NCI-H1092 (cell line): Measurements from ENCODE around the gene PMEPA1.

ENCODE experiments used
- DNase-seq: peaks from one replicate; lab custom pipeline; 2025; lab: John Stamatoyannopoulos, UW

Gene PMEPA1

GRCh38 chr20:57676589-57677583, 32.9 kb downstream of the PMEPA1 start:
- DNase-seq: peak; percentile 41

DNA sequence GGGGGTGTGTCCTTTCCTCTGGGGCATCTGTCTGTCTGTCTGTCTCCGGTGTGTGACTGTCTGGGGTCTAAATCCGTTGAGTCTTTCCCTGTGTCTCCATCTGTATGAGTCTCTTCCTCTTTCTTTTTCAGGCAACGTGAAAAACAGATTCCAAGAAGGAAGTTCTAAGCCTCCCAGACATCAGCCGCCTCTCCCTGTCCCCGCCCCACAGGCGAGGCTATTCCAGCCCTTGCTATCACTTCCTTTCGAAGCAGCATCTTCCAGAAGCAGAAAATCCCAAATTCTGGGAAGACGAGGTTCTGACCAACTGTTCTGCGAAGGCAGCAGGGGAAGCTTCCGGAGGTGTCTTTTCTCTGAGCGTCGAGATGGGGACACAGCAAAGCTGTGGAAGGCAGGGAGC, 34.0 kb downstream of the PMEPA1 start:
- no peak for DNase-seq

DNA sequence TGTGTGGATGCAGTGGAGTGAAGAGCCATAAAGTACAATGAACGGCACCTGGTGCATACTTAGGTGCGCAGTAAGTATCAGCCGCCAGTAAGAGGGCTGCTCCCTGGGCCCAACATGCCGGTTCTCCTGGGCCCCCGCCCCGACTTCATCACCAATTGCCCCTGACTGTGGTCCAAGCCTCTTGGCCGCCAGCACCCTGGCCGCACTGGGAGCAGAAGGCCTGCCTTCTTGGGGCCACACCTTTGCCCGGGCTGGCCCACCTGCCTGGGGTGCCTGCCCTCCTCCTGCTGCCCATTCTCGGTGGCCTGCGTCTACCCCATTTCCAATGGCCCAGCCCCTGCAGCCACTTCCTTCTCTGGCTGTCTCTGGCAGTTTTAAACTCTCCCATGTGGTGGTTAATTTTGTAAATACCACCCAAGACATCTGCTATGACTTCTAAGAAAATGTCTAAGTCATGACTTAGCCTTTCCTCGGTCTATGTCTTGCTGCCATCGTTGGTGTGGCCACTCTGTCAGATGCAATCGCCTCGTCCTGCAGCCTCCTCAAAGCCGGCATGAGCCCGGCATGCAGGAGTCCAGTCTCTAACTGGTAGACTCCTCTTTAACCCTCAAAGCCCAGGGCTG, 36.8 kb downstream of the PMEPA1 start:
- DNase-seq: no peak

- DNase-seq: peak; percentile 95
Measured at GRCh38 chr20:57672164-57672563, 37.7 kb downstream of the PMEPA1 start.

DNA sequence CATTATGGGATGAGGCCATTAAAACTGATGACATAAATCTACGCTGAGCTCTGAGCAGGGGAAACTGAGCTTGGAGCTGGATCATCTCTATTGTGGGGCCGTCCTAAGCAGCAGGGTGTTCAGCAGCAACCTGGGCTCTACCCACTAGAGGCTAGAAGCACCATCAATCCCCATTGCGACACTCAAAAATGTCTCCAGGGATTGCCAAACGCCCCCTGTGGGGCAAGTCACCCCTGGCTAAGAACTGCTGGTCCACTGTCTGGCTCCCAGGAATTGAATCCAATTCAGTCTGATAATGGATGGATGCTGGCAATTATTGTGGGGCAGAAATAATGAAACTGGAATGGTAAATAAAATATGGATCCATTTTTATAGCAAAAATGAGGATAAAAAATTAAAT, 38.2 kb downstream of the PMEPA1 start:
- DNase-seq: peak; percentile 14

DNA sequence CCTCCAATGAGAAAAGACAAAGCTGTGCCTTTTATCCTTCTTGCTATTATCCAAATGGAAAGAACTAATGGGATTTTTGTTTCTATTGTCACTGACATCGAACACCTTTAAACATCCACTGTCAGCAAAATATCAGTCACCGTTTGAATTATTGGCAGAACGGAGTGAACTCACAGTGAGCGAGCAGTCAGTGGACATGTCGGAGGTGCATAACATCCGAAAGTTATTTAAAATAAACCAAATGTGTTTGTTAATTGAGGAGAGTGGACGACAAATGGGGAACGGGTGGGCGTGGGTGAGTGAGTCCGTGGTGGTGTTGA, 38.8 kb downstream of the PMEPA1 start:
- DNase-seq: no peak

- DNase-seq: no peak
Measured at GRCh38 chr20:57670288-57671071, 39.3 kb downstream of the PMEPA1 start.

GRCh38 chr20:57669632-57670031, 40.2 kb downstream of the PMEPA1 start:
- DNase-seq: no peak

GRCh38 chr20:57667924-57668782, 41.7 kb downstream of the PMEPA1 start:
- DNase-seq: no peak

DNA sequence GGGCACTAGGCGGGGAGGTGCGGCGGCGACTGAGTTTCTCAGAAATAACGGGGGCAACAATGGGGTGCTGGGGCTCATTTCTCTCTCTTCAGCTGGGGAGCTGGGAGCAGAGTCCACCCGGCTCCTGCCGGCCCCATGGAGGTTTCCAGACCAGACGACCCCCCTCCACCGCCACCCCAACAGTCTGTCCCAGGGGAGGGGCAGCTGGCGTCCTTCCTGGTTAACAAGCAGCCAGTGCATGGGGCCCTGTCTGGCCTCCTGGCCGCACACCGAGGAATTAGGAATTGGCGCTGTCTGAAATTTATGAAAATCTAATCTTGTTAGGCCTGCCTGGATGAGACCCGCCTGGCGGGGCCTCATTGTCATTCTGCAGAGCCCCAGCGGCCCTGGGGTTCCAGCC, 42.4 kb downstream of the PMEPA1 start:
- DNase-seq: no peak

DNA sequence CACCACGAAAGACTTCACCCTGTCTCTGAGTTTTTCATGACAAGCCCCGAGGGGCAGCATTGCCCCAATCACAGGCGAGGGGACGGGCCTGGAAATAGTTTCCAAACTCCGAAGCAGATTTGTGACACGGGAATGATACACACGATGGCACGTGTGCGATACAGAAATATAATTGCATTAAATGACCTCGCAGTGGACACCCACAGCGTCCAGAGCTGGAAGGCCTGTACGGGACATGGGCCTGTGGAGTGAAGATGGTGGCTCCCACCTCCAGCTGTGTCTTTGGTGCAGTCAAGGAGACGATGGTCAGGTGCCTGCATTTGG, 43.0 kb downstream of the PMEPA1 start:
- DNase-seq: no peak

DNA sequence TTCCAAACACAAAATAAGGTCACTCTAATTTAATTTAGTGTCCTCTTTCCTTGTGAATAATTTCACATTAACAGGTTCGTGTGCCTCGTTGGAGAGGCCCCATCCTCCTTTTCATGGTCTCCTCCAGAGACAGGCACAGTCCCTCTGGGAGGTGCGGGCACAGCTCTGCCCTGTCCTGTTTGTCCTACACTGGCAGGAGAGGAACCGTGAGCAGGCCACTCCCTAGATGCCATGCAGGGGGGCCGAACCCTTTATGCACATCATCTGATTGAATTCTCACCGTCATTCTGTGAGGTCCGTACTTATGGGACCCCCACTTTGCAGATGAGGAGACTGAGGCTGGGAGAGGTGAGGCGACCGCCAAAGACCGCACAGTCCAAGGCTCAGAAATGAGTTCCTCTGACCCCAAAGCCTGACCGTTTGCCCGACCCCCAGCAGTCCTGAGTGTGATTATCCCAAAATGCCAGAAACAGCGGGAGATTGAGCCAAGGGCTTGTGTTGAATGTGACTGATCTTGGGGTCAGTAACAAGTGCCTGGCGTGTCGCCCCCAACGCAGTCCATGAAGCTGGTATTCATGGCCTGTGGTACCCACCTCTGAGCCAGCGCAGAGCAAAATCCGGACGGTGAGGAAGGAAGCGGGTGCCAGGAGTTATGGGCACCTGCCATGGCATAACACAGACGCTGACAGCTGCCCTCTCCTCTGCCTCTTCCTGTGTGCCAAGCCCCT, 43.5 kb downstream of the PMEPA1 start:
- DNase-seq: no peak

GRCh38 chr20:57665589-57665971, 44.2 kb downstream of the PMEPA1 start:
- no peak for DNase-seq

GRCh38 chr20:57664924-57665588, 44.8 kb downstream of the PMEPA1 start:
- DNase-seq: no peak

GRCh38 chr20:57664476-57664875, 45.3 kb downstream of the PMEPA1 start:
- DNase-seq: no peak

DNA sequence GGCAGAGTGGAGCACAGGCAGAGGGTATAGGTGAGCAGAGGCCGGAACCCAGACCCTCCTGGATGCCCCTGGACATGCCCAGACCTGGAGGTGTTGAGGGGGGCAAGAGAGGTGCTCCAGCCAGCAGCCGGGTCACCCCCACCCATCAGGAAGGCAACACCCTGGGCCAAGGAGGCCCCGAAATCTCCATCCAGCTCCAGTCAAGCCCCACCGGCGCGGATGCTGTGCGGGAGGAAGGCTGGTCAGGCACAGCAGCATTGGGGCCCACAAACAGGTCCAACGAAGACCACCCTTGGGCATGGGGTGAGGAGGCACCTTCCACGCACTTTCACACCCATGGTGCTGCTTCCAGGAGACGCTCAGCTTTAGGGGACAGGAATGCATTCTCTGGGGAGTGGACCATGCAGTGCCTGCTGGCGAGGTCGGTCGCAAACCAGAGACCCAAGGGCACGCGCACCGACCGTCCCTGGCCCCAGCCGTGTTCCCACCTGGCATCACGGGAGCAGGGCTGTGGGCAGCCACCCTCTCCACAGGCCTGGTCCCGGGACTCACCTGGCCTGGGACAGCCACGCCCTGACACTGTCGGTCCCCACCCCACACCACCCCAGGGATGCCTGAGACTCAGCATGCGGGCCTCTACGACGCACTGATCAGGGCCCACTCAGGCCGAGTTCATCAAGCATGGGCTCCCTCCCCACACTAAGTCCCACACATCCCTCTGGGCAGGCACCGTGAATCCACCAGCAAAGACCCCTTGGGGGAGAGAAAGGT, 45.9 kb downstream of the PMEPA1 start:
- no peak for DNase-seq

- no peak for DNase-seq
Measured at GRCh38 chr20:57663241-57663640, 46.6 kb downstream of the PMEPA1 start.

DNA sequence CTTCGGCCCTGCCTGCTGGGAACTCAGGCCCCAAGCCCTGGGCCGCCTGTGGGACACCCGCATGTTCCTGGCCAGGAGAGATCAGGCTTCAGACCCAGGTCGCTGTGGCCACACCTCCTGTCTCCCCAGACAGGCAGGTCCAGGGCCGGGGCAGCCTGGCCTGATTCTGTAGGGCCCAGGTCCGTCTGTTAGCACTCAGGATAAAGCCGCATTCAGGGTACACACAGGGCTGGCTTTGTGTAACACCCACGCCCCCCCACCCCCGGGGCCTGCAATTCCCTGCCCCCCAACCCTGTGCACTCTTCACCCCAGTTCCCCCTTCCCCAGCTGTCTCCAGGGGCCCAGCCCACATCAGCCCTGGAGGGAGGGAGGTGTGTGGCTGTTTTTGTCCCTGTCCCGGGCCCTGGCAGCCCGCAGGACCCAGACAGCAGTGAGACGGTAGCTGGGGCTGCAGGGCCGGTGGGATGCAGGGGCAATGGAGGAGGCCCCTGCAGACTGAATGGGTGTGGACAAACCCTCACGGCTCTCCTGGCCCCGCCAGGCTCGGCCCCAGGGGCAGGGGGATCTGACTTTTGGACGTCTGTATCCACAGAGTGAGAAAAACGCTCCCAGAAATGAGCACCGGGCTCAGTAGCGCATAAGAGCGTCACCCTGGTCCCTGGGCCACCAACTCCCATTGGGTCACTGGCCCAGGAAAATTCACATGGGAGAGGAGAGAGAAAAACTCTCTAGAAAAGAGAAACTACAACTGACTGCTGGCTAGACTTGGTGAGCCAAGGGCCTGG, 47.2 kb downstream of the PMEPA1 start:
- no peak for DNase-seq
